Neural progenitor cell (in vitro differentiated cells): Measurements from ENCODE around the gene GTF3C1. TPM values are rescaled to one million over a fixed set of nuclear protein-coding genes. Genes with fewer than 3 reads are reported as not detected.

ENCODE experiments used
- DNase-seq: peaks from one replicate; pipeline ENCODE4 v3.0.0-alpha.2; 2016; ENCODE audit warnings: low spot score
- H2AFZ ChIP-seq: fragments of 200-600 bp; sonication (generic); replicated peaks from 2 replicates; pipeline ENCODE4 v1.6.1; 2016; ENCODE audit warnings: antibody characterized with exemption
- H3F3A ChIP-seq: fragments of 200-600 bp; sonication (generic); 2 replicates; pipeline ENCODE4 v1.6.1; 2016; ENCODE audit warnings: antibody characterized with exemption, low read depth
- H3K27ac ChIP-seq: fragments of 200-600 bp; sonication (generic); 2 replicates; pipeline ENCODE4 v1.5.1; 2016; ENCODE audit warnings: mild to moderate bottlenecking
- H3K27me3 ChIP-seq: fragments of 200-600 bp; sonication (generic); 2 replicates; pipeline ENCODE4 v1.6.1; 2016; ENCODE audit warnings: mild to moderate bottlenecking, moderate library complexity
- H3K36me3 ChIP-seq: fragments of 200-600 bp; sonication (generic); 2 replicates; pipeline ENCODE4 v1.5.1; 2016
- H3K4me1 ChIP-seq: fragments of 200-600 bp; sonication (generic); 2 replicates; pipeline ENCODE4 v1.6.1; 2016; ENCODE audit warnings: mixed run types
- H3K4me2 ChIP-seq: fragments of 200-600 bp; sonication (generic); 2 replicates; pipeline ENCODE4 v1.6.1; 2016
- H3K4me3 ChIP-seq: fragments of 200-600 bp; sonication (generic); 2 replicates; pipeline ENCODE4 v1.5.1; 2016
- H3K79me2 ChIP-seq: fragments of 200-600 bp; sonication (generic); 2 replicates; pipeline ENCODE4 v1.6.1; 2016; ENCODE audit warnings: low read depth
- H3K9ac ChIP-seq: fragments of 200-600 bp; sonication (generic); 2 replicates; pipeline ENCODE4 v1.6.1; 2016
- H3K9me3 ChIP-seq: fragments of 200-600 bp; sonication (generic); 2 replicates; pipeline ENCODE4 v1.5.1; 2016; ENCODE audit warnings: low read depth
- H4K20me1 ChIP-seq: fragments of 200-600 bp; sonication (generic); 2 replicates; pipeline ENCODE4 v1.6.1; 2016; ENCODE audit warnings: low read depth
- H3K27ac Mint-ChIP-seq: 3 replicates; pipeline ENCODE4 v1.8.0; 2021; ENCODE audit warnings: mixed read lengths
- H3K27me3 Mint-ChIP-seq: 2 replicates; pipeline ENCODE4 v1.8.0; 2022; ENCODE audit warnings: low read depth, mild to moderate bottlenecking, inconsistent platforms, moderate library complexity, mixed read lengths; ENCODE audit not compliant: insufficient read depth
- H3K36me3 Mint-ChIP-seq: 3 replicates; pipeline ENCODE4 v1.8.0; 2021; ENCODE audit warnings: mixed read lengths
- H3K4me1 Mint-ChIP-seq: 3 replicates; pipeline ENCODE4 v1.8.0; 2021; ENCODE audit warnings: mixed read lengths
- H3K4me3 Mint-ChIP-seq: 3 replicates; pipeline ENCODE4 v1.8.0; 2021; ENCODE audit warnings: mild to moderate bottlenecking, moderate library complexity, mixed read lengths
- H3K9me3 Mint-ChIP-seq: 3 replicates; pipeline ENCODE4 v1.8.0; 2020; ENCODE audit warnings: mixed read lengths
- EZH2 ChIP-seq: fragments of 200-600 bp; sonication (generic); IDR thresholded peaks from 2 replicates; pipeline ENCODE4 v1.6.1; 2017; ENCODE audit warnings: antibody characterized with exemption, mild to moderate bottlenecking, moderate library complexity
- EZH2phosphoT487 ChIP-seq: fragments of 200-600 bp; sonication (generic); IDR thresholded peaks from 2 replicates; pipeline ENCODE4 v1.6.1; 2017; ENCODE audit warnings: antibody characterized with exemption
- total RNA-seq: library from RNA; depleted of rRNA; stranded (reverse); fragments of >200 nt; gene quantifications from 2 replicates; pipeline ENCODE4 v1.2.3, GENCODE V29; 2015; ENCODE audit warnings: low replicate concordance
- TF ChIP-seq, protein P1 (sequence below): fragments of 200-600 bp; sonication (generic); IDR thresholded peaks from 2 replicates; pipeline ENCODE4 v1.5.1; 2017; ENCODE audit warnings: antibody characterized with exemption, mild to moderate bottlenecking

GTF3C1 gene
- total RNA-seq, 1 donor from 2014 or later: 60.9 TPM

- Histone ChIP-seq H3K4me2 (no peak overlapping the region), H3K27me3 (no peaks in the 10 kb centered on the region), H3K79me2 (no peaks in the 10 kb centered on the region), H3K4me1 (no peaks in the 10 kb centered on the region), H3K36me3 (no peaks in the 10 kb centered on the region), H3K9me3 (peaks cover 22% of the 10 kb centered on the region), H4K20me1 (no peaks in the 10 kb centered on the region), H2AFZ (no peak overlapping the region), H3K9ac (no peak overlapping the region), H3K4me3 (no peak overlapping the region), H3K27ac (no peak overlapping the region), H3F3A (no peaks in the 10 kb centered on the region)
- Mint-ChIP-seq H3K4me1 (no peaks in the 10 kb centered on the region), H3K27ac (no peak overlapping the region), H3K4me3 (no peak overlapping the region), H3K36me3 (no peaks in the 10 kb centered on the region), H3K27me3 (no peaks in the 10 kb centered on the region), H3K9me3 (peaks cover 14% of the 10 kb centered on the region)
- TF ChIP-seq EZH2phosphoT487: no peak
- TF ChIP-seq, protein P1, sequence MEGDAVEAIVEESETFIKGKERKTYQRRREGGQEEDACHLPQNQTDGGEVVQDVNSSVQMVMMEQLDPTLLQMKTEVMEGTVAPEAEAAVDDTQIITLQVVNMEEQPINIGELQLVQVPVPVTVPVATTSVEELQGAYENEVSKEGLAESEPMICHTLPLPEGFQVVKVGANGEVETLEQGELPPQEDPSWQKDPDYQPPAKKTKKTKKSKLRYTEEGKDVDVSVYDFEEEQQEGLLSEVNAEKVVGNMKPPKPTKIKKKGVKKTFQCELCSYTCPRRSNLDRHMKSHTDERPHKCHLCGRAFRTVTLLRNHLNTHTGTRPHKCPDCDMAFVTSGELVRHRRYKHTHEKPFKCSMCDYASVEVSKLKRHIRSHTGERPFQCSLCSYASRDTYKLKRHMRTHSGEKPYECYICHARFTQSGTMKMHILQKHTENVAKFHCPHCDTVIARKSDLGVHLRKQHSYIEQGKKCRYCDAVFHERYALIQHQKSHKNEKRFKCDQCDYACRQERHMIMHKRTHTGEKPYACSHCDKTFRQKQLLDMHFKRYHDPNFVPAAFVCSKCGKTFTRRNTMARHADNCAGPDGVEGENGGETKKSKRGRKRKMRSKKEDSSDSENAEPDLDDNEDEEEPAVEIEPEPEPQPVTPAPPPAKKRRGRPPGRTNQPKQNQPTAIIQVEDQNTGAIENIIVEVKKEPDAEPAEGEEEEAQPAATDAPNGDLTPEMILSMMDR: no peak
- TF ChIP-seq EZH2: no peak
- no peak for DNase-seq
Observed at GRCh38 chr16:27421961-27422740, 127.6 kb downstream of the GTF3C1 start.

DNA sequence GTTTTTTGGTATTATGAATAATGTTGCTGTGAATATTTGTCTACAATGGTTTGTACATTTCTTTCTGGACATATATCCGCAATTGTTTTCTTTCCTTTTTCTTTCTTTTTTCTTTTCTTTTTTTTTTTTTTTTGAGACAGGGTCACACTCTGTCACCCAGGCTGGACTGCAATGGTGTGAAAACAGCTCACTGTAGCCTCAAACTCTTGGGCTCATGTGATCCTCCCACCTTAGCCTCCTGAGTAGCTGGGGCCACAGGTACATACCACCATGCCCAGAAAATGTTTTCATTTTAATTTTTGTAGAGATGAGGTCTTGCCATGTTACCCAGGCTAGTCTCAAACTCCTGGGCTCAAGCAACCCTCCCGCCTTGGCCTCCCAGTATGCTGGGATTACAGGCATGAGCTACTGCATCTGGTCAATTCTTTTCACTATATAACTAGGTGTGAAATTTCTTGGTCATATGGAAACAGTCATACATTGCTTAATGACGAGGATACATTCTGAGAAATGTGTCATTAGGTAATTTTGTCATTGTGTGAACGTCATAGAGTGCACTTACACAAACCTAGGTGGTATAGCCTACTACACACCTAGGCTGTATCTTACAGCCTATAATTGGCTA, 132.6 kb downstream of the GTF3C1 start:
- Histone ChIP-seq H3K36me3 (no peaks in the 10 kb centered on the region), H3K4me1 (no peaks in the 10 kb centered on the region), H3K9me3 (peaks cover 13% of the 10 kb centered on the region), H2AFZ (no peak overlapping the region), H3K9ac (no peak overlapping the region), H3K27ac (no peak overlapping the region), H3K4me3 (no peak overlapping the region), H3K79me2 (no peaks in the 10 kb centered on the region), H4K20me1 (no peaks in the 10 kb centered on the region), H3F3A (no peaks in the 10 kb centered on the region), H3K4me2 (no peak overlapping the region), H3K27me3 (no peaks in the 10 kb centered on the region)
- TF ChIP-seq, protein P1: no peak
- TF ChIP-seq EZH2 (no peak), EZH2phosphoT487 (no peak)
- H3K4me3 Mint-ChIP-seq: no peak overlapping the region
- peaks cover 7% of the 10 kb centered on the region for H3K9me3 Mint-ChIP-seq
- no peak overlapping the region for H3K27ac Mint-ChIP-seq
- H3K36me3 Mint-ChIP-seq: no peaks in the 10 kb centered on the region
- peaks cover 3% of the 10 kb centered on the region for H3K27me3 Mint-ChIP-seq
- DNase-seq: no peak
- H3K4me1 Mint-ChIP-seq: no peaks in the 10 kb centered on the region

DNA sequence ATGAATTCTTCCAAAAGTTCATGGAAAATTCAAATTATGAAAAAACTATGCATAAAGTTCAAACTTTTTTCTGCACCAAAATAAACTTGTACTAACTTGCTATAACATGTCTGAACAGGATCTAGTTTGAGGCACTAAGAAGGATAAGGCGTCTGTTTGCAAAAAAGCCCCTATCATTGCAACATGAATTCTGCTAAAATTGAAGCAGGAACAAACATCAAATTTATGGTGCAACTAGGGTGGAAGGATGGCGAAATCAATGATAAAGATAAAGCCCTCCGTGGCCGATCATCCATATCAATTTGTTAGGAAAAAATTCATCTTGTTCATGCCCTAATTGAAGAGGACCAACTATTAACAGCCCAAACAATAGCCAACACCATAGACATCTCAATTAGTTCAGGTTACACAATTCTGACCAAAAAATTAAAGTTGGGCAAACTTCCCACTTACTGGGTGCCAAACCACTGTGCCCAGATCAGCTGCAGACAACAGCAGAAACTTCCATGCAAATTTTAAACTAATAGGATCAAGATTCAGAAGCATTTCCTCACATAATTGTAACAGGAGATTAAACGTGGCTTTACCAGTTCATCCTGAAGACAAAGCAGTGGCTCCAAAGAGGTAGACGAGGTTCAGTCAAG, 134.8 kb downstream of the GTF3C1 start:
- Histone ChIP-seq H3F3A (no peaks in the 10 kb centered on the region), H3K9me3 (no peaks in the 10 kb centered on the region), H3K9ac (no peak overlapping the region), H3K27me3 (no peaks in the 10 kb centered on the region), H3K27ac (no peak overlapping the region), H3K4me3 (no peak overlapping the region), H4K20me1 (no peaks in the 10 kb centered on the region), H3K79me2 (no peaks in the 10 kb centered on the region), H3K4me2 (no peak overlapping the region), H2AFZ (no peak overlapping the region), H3K4me1 (no peaks in the 10 kb centered on the region), H3K36me3 (no peaks in the 10 kb centered on the region)
- Mint-ChIP-seq H3K27me3 (peaks cover 3% of the 10 kb centered on the region), H3K27ac (no peak overlapping the region), H3K4me1 (no peaks in the 10 kb centered on the region), H3K9me3 (peaks cover 2% of the 10 kb centered on the region), H3K36me3 (no peaks in the 10 kb centered on the region), H3K4me3 (no peak overlapping the region)
- no peak for DNase-seq
- TF ChIP-seq EZH2 (no peak), EZH2phosphoT487 (no peak)
- TF ChIP-seq, protein P1: no peak
